HEK293T (cell line): Measurements from ENCODE around the gene C18orf63.
"Not testable (repeated sequence)": the region's sequence is repeated elsewhere in the genome, so short reads cannot be mapped to it uniquely, and the experiment has no call there.

Source experiments
- CTCF ChIA-PET: fragments of 350-600 bp; formaldehyde crosslinking; extraction: SDS; loops from one replicate; lab custom pipeline; 2021; ENCODE audit warnings: antibody characterized with exemption, inconsistent platforms; lab: Yijun Ruan, JAX
- POLR2A ChIA-PET: fragments of 350-600 bp; formaldehyde crosslinking; extraction: SDS; loops from one replicate; lab custom pipeline; 2020; ENCODE audit warnings: antibody characterized with exemption, inconsistent platforms; lab: Yijun Ruan, JAX
- DNase-seq: peaks from one replicate; pipeline ENCODE4 v3.0.0; 2012; ENCODE audit warnings: mixed read lengths; ENCODE audit errors: extremely low spot score
- ARNT ChIP-seq: fragments of 450-650 bp; IDR thresholded peaks from 2 replicates; pipeline ENCODE4 v1.6.1; 2017; ENCODE audit warnings: mild to moderate bottlenecking
- BHLHE40 ChIP-seq: fragments of 450-650 bp; IDR thresholded peaks from 2 replicates; pipeline ENCODE4 v1.6.1; 2016; ENCODE audit warnings: mild to moderate bottlenecking, moderate library complexity, borderline replicate concordance
- CTBP1 ChIP-seq: fragments of 450-650 bp; IDR thresholded peaks from 2 replicates; pipeline ENCODE4 v1.6.1; 2016; ENCODE audit warnings: borderline replicate concordance
- ELF4 ChIP-seq: fragments of 450-650 bp; IDR thresholded peaks from 2 replicates; pipeline ENCODE4 v1.6.1; 2017; ENCODE audit warnings: antibody characterized with exemption
- FOXA1 ChIP-seq: fragments of 450-650 bp; IDR thresholded peaks from 2 replicates; pipeline ENCODE4 v1.6.1; 2016; ENCODE audit warnings: mild to moderate bottlenecking
- FOXK2 ChIP-seq: fragments of 450-650 bp; IDR thresholded peaks from 2 replicates; pipeline ENCODE4 v1.6.1; 2016; ENCODE audit warnings: mild to moderate bottlenecking
- FOXM1 ChIP-seq: fragments of 450-650 bp; IDR thresholded peaks from 2 replicates; pipeline ENCODE4 v1.6.1; 2017; ENCODE audit warnings: mild to moderate bottlenecking, borderline replicate concordance
- HDGF ChIP-seq: fragments of 450-650 bp; IDR thresholded peaks from 2 replicates; pipeline ENCODE4 v1.6.1; 2017; ENCODE audit warnings: antibody characterized with exemption, borderline replicate concordance
- L3MBTL2 ChIP-seq: fragments of 450-650 bp; conservative IDR thresholded peaks from 2 replicates; pipeline ENCODE4 v1.6.1; 2016; ENCODE audit warnings: mild to moderate bottlenecking
- LEF1 ChIP-seq: fragments of 450-650 bp; IDR thresholded peaks from 2 replicates; pipeline ENCODE4 v1.6.1; 2017; ENCODE audit warnings: mild to moderate bottlenecking, borderline replicate concordance
- NFRKB ChIP-seq: fragments of 450-650 bp; IDR thresholded peaks from 2 replicates; pipeline ENCODE4 v1.6.1; 2016; ENCODE audit warnings: mild to moderate bottlenecking, moderate library complexity
- SP1 ChIP-seq: fragments of 450-650 bp; IDR thresholded peaks from 2 replicates; pipeline ENCODE4 v1.6.1; 2017
- SUZ12 ChIP-seq: fragments of 450-650 bp; IDR thresholded peaks from 2 replicates; pipeline ENCODE4 v1.6.1; 2016; ENCODE audit warnings: mild to moderate bottlenecking
- TARDBP ChIP-seq: fragments of 450-650 bp; IDR thresholded peaks from 2 replicates; pipeline ENCODE4 v1.6.1; 2016
- ZNF384 ChIP-seq: fragments of 450-650 bp; IDR thresholded peaks from 2 replicates; pipeline ENCODE4 v1.6.1; 2016
- TF ChIP-seq, protein P1 (sequence below): fragments of 450-650 bp; IDR thresholded peaks from 2 replicates; pipeline ENCODE4 v1.6.1; 2016

C18orf63 gene

DNA sequence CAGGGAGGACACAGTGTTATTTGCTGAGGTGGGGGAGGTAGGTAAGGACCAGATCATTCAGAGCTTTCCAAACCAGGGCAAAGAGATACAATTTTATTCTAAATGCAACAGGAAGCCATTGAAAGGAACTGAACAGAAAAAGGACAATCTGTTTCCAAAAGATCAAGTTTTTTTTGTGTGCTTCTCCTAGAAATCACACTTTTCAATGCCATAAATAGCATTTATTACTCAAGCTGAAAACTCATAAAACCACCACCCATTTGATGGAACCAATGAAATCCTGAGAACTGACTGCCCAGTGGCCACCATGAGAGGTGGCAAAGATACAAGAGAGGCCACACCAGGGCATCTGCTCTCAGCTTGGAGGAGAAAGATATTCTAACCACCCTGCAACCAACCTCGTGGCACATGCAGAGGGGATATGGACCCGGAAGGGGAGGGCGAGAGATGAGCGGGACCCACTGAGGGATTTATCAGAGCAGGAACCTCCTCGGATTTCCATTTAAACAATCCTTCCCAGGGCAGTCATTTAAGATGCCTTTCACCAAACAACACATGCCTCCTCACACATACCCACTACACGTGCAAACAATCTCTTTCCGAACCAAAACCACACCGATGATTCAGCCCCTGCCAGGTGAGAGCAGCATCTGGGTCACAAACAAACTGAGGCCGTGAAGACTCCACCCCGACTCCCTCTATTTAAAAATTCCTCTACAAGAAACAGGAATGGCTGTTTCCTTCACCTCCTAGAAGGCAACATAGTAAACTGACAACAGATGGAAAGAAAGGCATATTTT, 32.7 kb upstream of the C18orf63 start:
- TF ChIP-seq NFRKB (no peak), ARNT (no peak), SP1 (no peak), FOXA1 (no peak), CTBP1 (no peak), SUZ12 (no peak), FOXK2 (no peak), LEF1 (no peak), ELF4 (no peak), TARDBP (no peak), BHLHE40 (no peak)
- TF ChIP-seq, protein P1, sequence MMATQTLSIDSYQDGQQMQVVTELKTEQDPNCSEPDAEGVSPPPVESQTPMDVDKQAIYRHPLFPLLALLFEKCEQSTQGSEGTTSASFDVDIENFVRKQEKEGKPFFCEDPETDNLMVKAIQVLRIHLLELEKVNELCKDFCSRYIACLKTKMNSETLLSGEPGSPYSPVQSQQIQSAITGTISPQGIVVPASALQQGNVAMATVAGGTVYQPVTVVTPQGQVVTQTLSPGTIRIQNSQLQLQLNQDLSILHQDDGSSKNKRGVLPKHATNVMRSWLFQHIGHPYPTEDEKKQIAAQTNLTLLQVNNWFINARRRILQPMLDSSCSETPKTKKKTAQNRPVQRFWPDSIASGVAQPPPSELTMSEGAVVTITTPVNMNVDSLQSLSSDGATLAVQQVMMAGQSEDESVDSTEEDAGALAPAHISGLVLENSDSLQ, result no peak
- POLR2A ChIA-PET, result no interaction called here
- DNase-seq, result no peak
- CTCF ChIA-PET, result no interaction called here

DNA sequence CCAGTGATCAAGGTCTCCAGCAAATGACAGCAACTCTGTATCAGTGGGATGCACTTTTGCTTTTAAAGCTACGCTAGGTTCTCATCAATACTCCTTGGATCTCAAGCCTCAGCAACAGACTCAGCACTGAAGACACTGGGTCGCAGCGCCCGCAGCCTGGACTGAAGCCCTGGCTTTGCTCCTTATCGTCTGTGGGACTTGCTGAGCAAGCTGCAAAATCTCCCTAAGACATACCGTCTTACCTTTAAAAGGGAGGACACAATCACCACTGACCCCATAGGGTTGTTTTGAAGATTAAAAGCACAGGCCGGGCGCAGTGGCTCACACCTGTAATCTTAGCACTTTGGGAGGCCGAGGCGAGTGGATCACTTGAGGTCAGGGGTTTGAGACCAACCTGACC, 32.0 kb upstream of the C18orf63 start:
- ChIA-PET POLR2A (no interaction called here), CTCF (no interaction called here)
- TF ChIP-seq FOXM1, result no peak
- no peak for TF ChIP-seq ARNT
- TF ChIP-seq ZNF384, result no peak
- TF ChIP-seq BHLHE40, result no peak
- no peak for TF ChIP-seq CTBP1
- no peak for TF ChIP-seq LEF1
- TF ChIP-seq, protein P1, result no peak
- no peak for TF ChIP-seq FOXK2
- no peak for DNase-seq

DNA sequence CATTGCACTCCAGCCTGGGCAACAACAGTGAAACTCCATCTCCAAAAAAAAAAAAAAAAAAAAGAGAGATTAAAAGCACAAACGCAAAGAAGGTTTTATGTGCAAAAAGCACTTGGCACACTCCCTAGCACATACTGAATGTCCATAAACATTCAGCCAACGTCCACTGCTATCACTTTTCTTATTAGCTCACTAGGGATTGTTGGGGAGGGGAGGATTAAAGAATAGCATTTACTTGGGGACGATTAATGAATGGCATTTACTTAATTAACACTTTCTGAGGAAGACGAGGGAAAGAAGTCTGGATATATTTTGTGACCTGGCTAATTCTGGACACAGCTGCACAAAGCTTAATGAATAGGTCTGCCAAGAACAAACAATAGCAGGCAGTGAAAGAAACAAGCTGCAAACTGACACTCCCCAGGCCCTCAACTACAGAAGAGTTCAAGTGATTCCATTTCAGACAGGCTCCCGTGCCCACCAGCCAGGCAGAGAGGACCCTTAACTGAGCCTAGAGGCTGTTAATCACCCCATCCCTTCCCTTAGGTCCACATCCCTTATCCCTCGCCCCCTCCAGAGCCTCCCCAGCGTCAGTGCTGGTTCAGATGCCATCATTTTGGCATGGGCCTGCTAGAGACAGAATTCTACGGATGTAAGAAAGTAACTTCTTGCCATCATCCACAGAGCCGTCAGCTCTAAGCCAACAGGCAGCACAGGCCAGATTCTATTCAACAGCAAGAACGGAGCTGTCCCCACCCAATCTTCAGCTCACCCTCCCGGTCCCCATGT, 31.3 kb upstream of the C18orf63 start:
- CTCF ChIA-PET, result no interaction called here
- no peak for TF ChIP-seq ELF4
- TF ChIP-seq, protein P1, result no peak
- TF ChIP-seq BHLHE40, result no peak
- no peak for TF ChIP-seq TARDBP
- TF ChIP-seq ZNF384, result no peak
- no peak for TF ChIP-seq LEF1
- TF ChIP-seq L3MBTL2, result no peak
- TF ChIP-seq HDGF, result no peak
- TF ChIP-seq FOXK2, result no peak
- TF ChIP-seq CTBP1, result no peak
- no peak for TF ChIP-seq ARNT
- no peak for TF ChIP-seq NFRKB

DNA sequence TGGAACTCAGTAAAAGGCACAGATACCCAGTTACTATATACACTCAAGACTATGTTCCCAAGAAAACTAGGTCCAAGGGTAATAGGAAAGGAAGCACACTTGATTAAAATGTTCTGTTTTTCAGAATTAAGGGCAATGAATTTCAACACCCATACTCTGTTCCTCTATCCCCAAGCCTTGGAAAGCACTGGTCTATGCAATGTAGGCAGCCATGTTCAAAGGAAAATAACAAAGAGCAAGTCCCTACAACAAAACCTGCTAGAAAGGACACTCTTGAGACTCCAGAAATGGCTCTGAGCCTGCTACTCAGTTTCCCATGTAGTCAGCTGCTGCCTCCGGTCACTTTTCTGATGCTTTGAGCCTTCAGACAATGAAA, 30.7 kb upstream of the C18orf63 start:
- ChIA-PET POLR2A (no interaction called here), CTCF (no interaction called here)
- no peak for DNase-seq
- TF ChIP-seq FOXA1, result no peak
- no peak for TF ChIP-seq ZNF384
- TF ChIP-seq SUZ12, result no peak
- no peak for TF ChIP-seq BHLHE40
- TF ChIP-seq LEF1, result no peak
- no peak for TF ChIP-seq FOXK2
- no peak for TF ChIP-seq ELF4
- TF ChIP-seq FOXM1, result no peak
- TF ChIP-seq, protein P1, result no peak
- no peak for TF ChIP-seq L3MBTL2
- no peak for TF ChIP-seq NFRKB
- TF ChIP-seq ARNT, result no peak
- TF ChIP-seq SP1, result no peak

More for the DNA sequence above, 31.3 kb upstream of the C18orf63 start:
- POLR2A ChIA-PET, result no interaction called here
- DNase-seq, result no peak

DNA sequence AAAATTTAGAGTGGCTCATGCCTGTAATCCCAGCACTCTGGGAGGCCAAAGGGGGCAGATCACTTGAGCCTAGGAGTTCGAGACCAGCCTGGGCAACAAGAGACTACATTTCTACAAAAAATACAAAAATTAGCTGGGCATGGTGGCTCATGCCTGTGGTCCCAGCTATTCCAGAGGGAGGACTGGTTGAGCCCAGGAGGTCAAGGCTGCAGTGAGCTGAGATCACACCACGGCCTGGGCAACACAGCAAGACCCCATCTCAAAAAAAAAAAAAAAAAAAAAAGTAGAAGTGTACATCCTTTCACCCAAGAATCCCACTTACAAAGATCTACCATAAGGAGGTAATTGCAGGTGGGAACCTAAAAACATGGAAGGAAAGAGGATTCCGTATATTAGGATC, 30.1 kb upstream of the C18orf63 start:
- DNase-seq, POLR2A ChIA-PET, CTCF ChIA-PET: not testable (repeated sequence)
